ENCODE results near the gene ELF1.
"Not testable (repeated sequence)": the region's sequence is repeated elsewhere in the genome, so short reads cannot be mapped to it uniquely, and the experiment has no call there.

ELF1 gene

GRCh38 chr13:41019011-41019487 lies at the start of gene ELF1:
ELF1 (minus strand) TSS chr13:41019316; CDS start chr13:40982054, 37,262 bp downstream.
- DNase-seq = peak; percentile 65

GRCh38 chr13:41065078-41065477 lies 46.0 kb upstream of the ELF1 start:
- DNase-seq = no peak

GRCh38 chr13:41064493-41064892 lies 45.4 kb upstream of the ELF1 start:
- DNase-seq = no peak

GRCh38 chr13:41061914-41062837 lies 43.1 kb upstream of the ELF1 start:
- DNase-seq = no peak

GRCh38 chr13:41061075-41061913 lies 42.2 kb upstream of the ELF1 start, which contains the start of gene WBP4:
WBP4 (plus strand) TSS chr13:41061509; CDS start chr13:41061674, 165 bp downstream.
- DNase-seq = peak; percentile 91

GRCh38 chr13:41060724-41061074 lies 41.6 kb upstream of the ELF1 start:
- DNase-seq = peak; percentile 92

- peak; percentile 86 for DNase-seq
Observed at GRCh38 chr13:41060082-41060723, 41.1 kb upstream of the ELF1 start.

GRCh38 chr13:41059456-41060081 lies 40.5 kb upstream of the ELF1 start:
- no peak for DNase-seq

- peak; percentile 7 for DNase-seq
Observed at GRCh38 chr13:41058295-41059070, 39.4 kb upstream of the ELF1 start.

- DNase-seq = no peak
Observed at GRCh38 chr13:41056826-41057711, 38.0 kb upstream of the ELF1 start.

GRCh38 chr13:41056194-41056593 lies 37.1 kb upstream of the ELF1 start:
- DNase-seq = no peak

- DNase-seq = no peak
Observed at GRCh38 chr13:41054919-41055619, 36.0 kb upstream of the ELF1 start.

- peak; percentile 39 for DNase-seq
Observed at GRCh38 chr13:41054212-41054877, 35.2 kb upstream of the ELF1 start.

- no peak for DNase-seq
Observed at GRCh38 chr13:41053384-41053826, 34.3 kb upstream of the ELF1 start.

- DNase-seq = no peak
Observed at GRCh38 chr13:41052441-41052840, 33.3 kb upstream of the ELF1 start.

- no peak for DNase-seq
Observed at GRCh38 chr13:41049480-41050440, 30.6 kb upstream of the ELF1 start.

- no peak for DNase-seq
Observed at GRCh38 chr13:41048640-41049039, 29.5 kb upstream of the ELF1 start.

- DNase-seq = not testable (repeated sequence)
Observed at GRCh38 chr13:41042419-41042818, 23.3 kb upstream of the ELF1 start.
